HepG2 (cell line): ENCODE measurements around the gene C17orf58. TPM values are rescaled to one million over a fixed set of nuclear protein-coding genes. Genes with fewer than 3 reads are reported as not detected.

Experiments used
- AHR ChIP-seq: IDR thresholded peaks from 2 replicates; pipeline ENCODE4 v1.6.1; 2018; ENCODE audit warnings: missing genetic modification reagents, missing compliant biosample characterization
- ARNTL ChIP-seq: sonication (generic); formaldehyde crosslinking; IDR thresholded peaks from 2 replicates; pipeline ENCODE4 v1.4.0; 2020; ENCODE audit warnings: mild to moderate bottlenecking, missing genetic modification reagents
- ASH2L ChIP-seq: fragments of 300-600, 200-600 bp; sonication (generic); IDR thresholded peaks from 2 replicates; pipeline ENCODE4 v1.7.0; 2017; ENCODE audit warnings: low read depth, mild to moderate bottlenecking, moderate library complexity, mixed read lengths, low read length; ENCODE audit not compliant: insufficient read length
- GZF1 ChIP-seq: sonication (generic); formaldehyde crosslinking; IDR thresholded peaks from 2 replicates; pipeline ENCODE4 v1.5.1; 2020; ENCODE audit warnings: mild to moderate bottlenecking, missing genetic modification reagents
- IKZF1 ChIP-seq: fragments of 450-650 bp; IDR thresholded peaks from 2 replicates; pipeline ENCODE4 v1.7.1; 2016
- KDM6A ChIP-seq: IDR thresholded peaks from 2 replicates; pipeline ENCODE4 v1.6.1; 2016; ENCODE audit warnings: low read depth
- KLF9 ChIP-seq: IDR thresholded peaks from 2 replicates; pipeline ENCODE4 v1.6.1; 2016; ENCODE audit warnings: low read depth
- KMT2B ChIP-seq: IDR thresholded peaks from 2 replicates; pipeline ENCODE4 v1.6.1; 2016; ENCODE audit warnings: missing genetic modification reagents, missing compliant biosample characterization
- MBNL3 ChIP-seq: fragments of 250-450 bp; sonication (Bioruptor Pico); conservative IDR thresholded peaks from 2 replicates; pipeline ENCODE4 v1.8.0; 2022; ENCODE audit warnings: mild to moderate bottlenecking, inconsistent platforms
- NR2C2 ChIP-seq: sonication (generic); formaldehyde crosslinking; IDR thresholded peaks from 2 replicates; pipeline ENCODE4 v1.4.0; 2020; ENCODE audit warnings: missing genetic modification reagents, mild to moderate bottlenecking, moderate library complexity, borderline replicate concordance
- NR2F6 ChIP-seq, 2 experiments: IDR thresholded peaks; 2 replicates each; pipeline ENCODE4 v1.6.1; 2016; ENCODE audit warnings: antibody characterized with exemption in 1 of 2, mild to moderate bottlenecking in 1 of 2
- PCBP1 ChIP-seq: fragments of 200-400 bp; formaldehyde crosslinking; IDR thresholded peaks from 2 replicates; pipeline ENCODE4 v1.6.1; 2017; ENCODE audit warnings: mild to moderate bottlenecking, low read depth, low read length, borderline replicate concordance
- SNAI1 ChIP-seq: sonication (generic); formaldehyde crosslinking; IDR thresholded peaks from 2 replicates; pipeline ENCODE4 v1.5.0; 2020; ENCODE audit warnings: mild to moderate bottlenecking, missing genetic modification reagents, borderline replicate concordance
- ZNF138 ChIP-seq: sonication (generic); formaldehyde crosslinking; IDR thresholded peaks from 2 replicates; pipeline ENCODE4 v1.5.0; 2020; ENCODE audit warnings: mild to moderate bottlenecking, low read depth, missing genetic modification reagents
- ZNF253 ChIP-seq: sonication (generic); formaldehyde crosslinking; IDR thresholded peaks from 2 replicates; pipeline ENCODE4 v1.8.0; 2022; ENCODE audit warnings: mild to moderate bottlenecking, missing genetic modification reagents, borderline replicate concordance
- ZNF282 ChIP-seq: fragments of 450-650 bp; IDR thresholded peaks from 2 replicates; pipeline ENCODE4 v1.6.1; 2018; ENCODE audit not compliant: partially characterized antibody
- ZNF605 ChIP-seq: sonication (generic); formaldehyde crosslinking; IDR thresholded peaks from 2 replicates; pipeline ENCODE4 v1.8.0; 2022; ENCODE audit warnings: mild to moderate bottlenecking, missing genetic modification reagents
- ZNF883 ChIP-seq: sonication (generic); formaldehyde crosslinking; IDR thresholded peaks from 2 replicates; pipeline ENCODE4 v1.5.1; 2020; ENCODE audit warnings: mild to moderate bottlenecking, missing genetic modification reagents; ENCODE audit errors: not compliant biosample characterization
- ZSCAN31 ChIP-seq: sonication (generic); formaldehyde crosslinking; IDR thresholded peaks from 2 replicates; pipeline ENCODE4 v1.5.0; 2020; ENCODE audit warnings: low read depth, mild to moderate bottlenecking, missing genetic modification reagents
- polyA plus RNA-seq, 8 experiments: library from polyadenylated mRNA; depleted of rRNA in 3 of 8; stranded (reverse) in 7 of 8; unstranded in 1 of 8; fragments of >200 nt; fragmentation: Illumina TruSeq in 4 of 8; extraction: Trizol in 4 of 8; gene quantifications; 2 replicates each; pipeline versions ENCODE4 v1.2.1 to v1.2.3, GENCODE V29; 2011 to 2016; ENCODE audit warnings: low read depth in 4 of 8, missing spikeins in 1 of 8, mixed read lengths in 1 of 8; ENCODE audit not compliant: insufficient read depth in 1 of 8
- total RNA-seq, 5 experiments: library from RNA; depleted of rRNA; stranded (reverse); fragments of >200 nt; fragmentation: Illumina TruSeq; extraction: Trizol; gene quantifications; 2 replicates each; pipeline ENCODE4 v1.2.3, GENCODE V29; 2016; ENCODE audit warnings: low read depth in 1 of 5
- TF ChIP-seq, protein P1 (sequence below): sonication (generic); formaldehyde crosslinking; IDR thresholded peaks from 2 replicates; pipeline ENCODE4 v1.5.0; 2020; ENCODE audit warnings: missing genetic modification reagents, mild to moderate bottlenecking, borderline replicate concordance
- TF ChIP-seq, protein P2 (sequence below): sonication (generic); formaldehyde crosslinking; IDR thresholded peaks from 2 replicates; pipeline ENCODE4 v1.8.0; 2022; ENCODE audit warnings: missing genetic modification reagents, mild to moderate bottlenecking, moderate library complexity, borderline replicate concordance
- TF ChIP-seq, protein P3 (sequence below): sonication (generic); formaldehyde crosslinking; IDR thresholded peaks from 2 replicates; pipeline ENCODE4 v1.4.0; 2020; ENCODE audit warnings: mild to moderate bottlenecking, missing genetic modification reagents
- TF ChIP-seq, protein P4 (sequence below): sonication (generic); formaldehyde crosslinking; IDR thresholded peaks from 2 replicates; pipeline ENCODE4 v1.8.0; 2022; ENCODE audit warnings: mild to moderate bottlenecking, missing genetic modification reagents

The C17orf58 gene
- total and polyA plus RNA-seq, 2 of the 13 experiments (the other 11 are each of a cell fraction or from before 2014, with no cell fraction given) = 15.6 to 15.8 TPM

DNA sequence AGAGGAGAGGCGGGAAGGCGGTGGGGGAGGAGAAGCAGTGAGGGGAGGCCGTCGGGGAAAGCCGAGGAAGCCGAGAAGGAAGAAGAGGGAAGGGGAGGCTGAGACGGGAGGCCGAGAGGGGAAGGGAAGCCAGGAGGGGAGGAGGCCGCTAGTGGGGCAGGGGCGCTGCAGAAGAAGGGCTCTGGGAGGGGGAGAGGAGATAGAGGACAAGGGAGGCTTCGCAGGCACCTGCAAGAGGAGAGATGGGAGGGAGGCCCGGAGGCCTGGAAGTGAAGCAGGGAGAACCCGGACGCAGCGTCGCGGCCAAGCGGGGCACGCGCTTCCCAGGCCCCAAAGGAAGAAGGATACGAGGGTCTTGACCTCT lies 2.3 kb downstream of the C17orf58 start (continued):
- TF ChIP-seq NR2C2 (no peak; the same call in 1 of the 2 replicates), PCBP1 (peak; percentile 75; the same call in 1 of the 2 replicates), ZNF883 (peak; percentile 63), IKZF1 (no peak), ZNF138 (CRISPR knock-in tag) (no peak), SNAI1 (peak; percentile 70; the same call in 1 of the 2 replicates), KMT2B (CRISPR knock-in tag) (peak; percentile 53; the same call in 1 of the 2 replicates), AHR (CRISPR knock-in tag) (peak; percentile 45; the same call in 1 of the 2 replicates), MBNL3 (CRISPR knock-in tag) (no peak), ZSCAN31 (CRISPR knock-in tag) (0 out of 2 replicates have a peak, but pooled peaks have one; percentile 28), KLF9 (CRISPR knock-in tag) (no peak), ASH2L (peak; percentile 28), ZNF282 (no peak), ZNF605 (CRISPR knock-in tag) (no peak; the same call in 1 of the 2 replicates), GZF1 (CRISPR knock-in tag) (0 out of 2 replicates have a peak, but pooled peaks have one; percentile 41), ARNTL (peak; percentile 34; the same call in 1 of the 2 replicates), NR2F6 (IDR thresholded peaks at IDR 0.05) (no peak), NR2F6 (CRISPR knock-in tag; IDR thresholded peaks at IDR 0.05) (no peak), ZNF253 (CRISPR knock-in tag) (peak; percentile 74; the same call in 1 of the 2 replicates), KDM6A (CRISPR knock-in tag) (no peak)
- TF ChIP-seq, protein P1, sequence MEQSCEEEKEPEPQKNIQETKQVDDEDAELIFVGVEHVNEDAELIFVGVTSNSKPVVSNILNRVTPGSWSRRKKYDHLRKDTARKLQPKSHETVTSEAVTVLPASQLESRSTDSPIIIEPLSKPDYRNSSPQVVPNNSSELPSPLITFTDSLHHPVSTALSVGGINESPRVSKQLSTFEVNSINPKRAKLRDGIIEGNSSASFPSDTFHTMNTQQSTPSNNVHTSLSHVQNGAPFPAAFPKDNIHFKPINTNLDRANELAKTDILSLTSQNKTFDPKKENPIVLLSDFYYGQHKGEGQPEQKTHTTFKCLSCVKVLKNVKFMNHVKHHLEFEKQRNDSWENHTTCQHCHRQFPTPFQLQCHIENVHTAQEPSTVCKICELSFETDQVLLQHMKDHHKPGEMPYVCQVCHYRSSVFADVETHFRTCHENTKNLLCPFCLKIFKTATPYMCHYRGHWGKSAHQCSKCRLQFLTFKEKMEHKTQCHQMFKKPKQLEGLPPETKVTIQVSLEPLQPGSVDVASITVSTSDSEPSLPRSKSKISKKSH (CRISPR knock-in tag) = peak; percentile 81; the same call in 1 of the 2 replicates
- TF ChIP-seq, protein P2, sequence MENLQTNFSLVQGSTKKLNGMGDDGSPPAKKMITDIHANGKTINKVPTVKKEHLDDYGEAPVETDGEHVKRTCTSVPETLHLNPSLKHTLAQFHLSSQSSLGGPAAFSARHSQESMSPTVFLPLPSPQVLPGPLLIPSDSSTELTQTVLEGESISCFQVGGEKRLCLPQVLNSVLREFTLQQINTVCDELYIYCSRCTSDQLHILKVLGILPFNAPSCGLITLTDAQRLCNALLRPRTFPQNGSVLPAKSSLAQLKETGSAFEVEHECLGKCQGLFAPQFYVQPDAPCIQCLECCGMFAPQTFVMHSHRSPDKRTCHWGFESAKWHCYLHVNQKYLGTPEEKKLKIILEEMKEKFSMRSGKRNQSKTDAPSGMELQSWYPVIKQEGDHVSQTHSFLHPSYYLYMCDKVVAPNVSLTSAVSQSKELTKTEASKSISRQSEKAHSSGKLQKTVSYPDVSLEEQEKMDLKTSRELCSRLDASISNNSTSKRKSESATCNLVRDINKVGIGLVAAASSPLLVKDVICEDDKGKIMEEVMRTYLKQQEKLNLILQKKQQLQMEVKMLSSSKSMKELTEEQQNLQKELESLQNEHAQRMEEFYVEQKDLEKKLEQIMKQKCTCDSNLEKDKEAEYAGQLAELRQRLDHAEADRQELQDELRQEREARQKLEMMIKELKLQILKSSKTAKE (CRISPR knock-in tag) = no peak
- TF ChIP-seq, protein P3, sequence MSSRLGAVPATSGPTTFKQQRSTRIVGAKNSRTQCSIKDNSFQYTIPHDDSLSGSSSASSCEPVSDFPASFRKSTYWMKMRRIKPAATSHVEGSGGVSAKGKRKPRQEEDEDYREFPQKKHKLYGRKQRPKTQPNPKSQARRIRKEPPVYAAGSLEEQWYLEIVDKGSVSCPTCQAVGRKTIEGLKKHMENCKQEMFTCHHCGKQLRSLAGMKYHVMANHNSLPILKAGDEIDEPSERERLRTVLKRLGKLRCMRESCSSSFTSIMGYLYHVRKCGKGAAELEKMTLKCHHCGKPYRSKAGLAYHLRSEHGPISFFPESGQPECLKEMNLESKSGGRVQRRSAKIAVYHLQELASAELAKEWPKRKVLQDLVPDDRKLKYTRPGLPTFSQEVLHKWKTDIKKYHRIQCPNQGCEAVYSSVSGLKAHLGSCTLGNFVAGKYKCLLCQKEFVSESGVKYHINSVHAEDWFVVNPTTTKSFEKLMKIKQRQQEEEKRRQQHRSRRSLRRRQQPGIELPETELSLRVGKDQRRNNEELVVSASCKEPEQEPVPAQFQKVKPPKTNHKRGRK (CRISPR knock-in tag) = 0 out of 2 replicates have a peak, but pooled peaks have one; percentile 77
- TF ChIP-seq, protein P4, sequence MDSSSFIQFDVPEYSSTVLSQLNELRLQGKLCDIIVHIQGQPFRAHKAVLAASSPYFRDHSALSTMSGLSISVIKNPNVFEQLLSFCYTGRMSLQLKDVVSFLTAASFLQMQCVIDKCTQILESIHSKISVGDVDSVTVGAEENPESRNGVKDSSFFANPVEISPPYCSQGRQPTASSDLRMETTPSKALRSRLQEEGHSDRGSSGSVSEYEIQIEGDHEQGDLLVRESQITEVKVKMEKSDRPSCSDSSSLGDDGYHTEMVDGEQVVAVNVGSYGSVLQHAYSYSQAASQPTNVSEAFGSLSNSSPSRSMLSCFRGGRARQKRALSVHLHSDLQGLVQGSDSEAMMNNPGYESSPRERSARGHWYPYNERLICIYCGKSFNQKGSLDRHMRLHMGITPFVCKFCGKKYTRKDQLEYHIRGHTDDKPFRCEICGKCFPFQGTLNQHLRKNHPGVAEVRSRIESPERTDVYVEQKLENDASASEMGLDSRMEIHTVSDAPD (CRISPR knock-in tag) = no peak
